Osteoblast (primary cell): ENCODE measurements around the gene ULBP1. TPM values are rescaled to one million over a fixed set of nuclear protein-coding genes. Genes with fewer than 3 reads are reported as not detected.
"Not testable (repeated sequence)": the region's sequence is repeated elsewhere in the genome, so short reads cannot be mapped to it uniquely, and the experiment has no call there.

ENCODE experiments used
- DNase-seq: peaks from one replicate; pipeline ENCODE4 v3.0.0; 2011; ENCODE audit warnings: low spot score, mixed read lengths; ENCODE audit not compliant: insufficient read length; ENCODE audit errors: missing footprints
- H2AFZ ChIP-seq: 2 replicates; pipeline ENCODE4 v1.6.0; 2011; ENCODE audit warnings: mild to moderate bottlenecking, low read length
- H3K27ac ChIP-seq: 2 replicates; pipeline ENCODE4 v1.5.1; 2011; ENCODE audit warnings: mild to moderate bottlenecking, low read depth, low read length, moderate library complexity
- H3K27me3 ChIP-seq: 2 replicates; pipeline ENCODE4 v1.6.0; 2012; ENCODE audit warnings: mild to moderate bottlenecking, control low read depth, inconsistent platforms, low read length, moderate library complexity; ENCODE audit not compliant: insufficient read depth
- H3K36me3 ChIP-seq: 2 replicates; pipeline ENCODE4 v1.5.1; 2011; ENCODE audit warnings: mild to moderate bottlenecking, low read length, control low read depth, moderate library complexity; ENCODE audit not compliant: insufficient read depth
- H3K4me1 ChIP-seq: 2 replicates; pipeline ENCODE4 v1.5.1; 2011; ENCODE audit warnings: mild to moderate bottlenecking, low read length, control low read depth, moderate library complexity; ENCODE audit not compliant: insufficient read depth
- H3K4me2 ChIP-seq: 2 replicates; pipeline ENCODE4 v1.6.0; 2011; ENCODE audit warnings: mild to moderate bottlenecking, low read length; ENCODE audit not compliant: insufficient read depth
- H3K4me3 ChIP-seq: fragments of 200-600 bp; sonication (generic); 3 replicates; pipeline ENCODE4 v1.5.1; 2012; ENCODE audit warnings: mild to moderate bottlenecking, low read length, inconsistent platforms; ENCODE audit not compliant: insufficient read depth
- H3K79me2 ChIP-seq: 2 replicates; pipeline ENCODE4 v1.6.0; 2012; ENCODE audit warnings: mild to moderate bottlenecking, low read length, control low read depth, inconsistent platforms; ENCODE audit not compliant: insufficient read depth
- H3K9me3 ChIP-seq: 2 replicates; pipeline ENCODE4 v1.5.1; 2011; ENCODE audit warnings: low read depth, low read length, control low read depth
- H4K20me1 ChIP-seq: 2 replicates; pipeline ENCODE4 v1.6.0; 2012; ENCODE audit warnings: mild to moderate bottlenecking, low read length, control low read depth; ENCODE audit not compliant: insufficient read depth
- total RNA-seq: library from RNA; depleted of rRNA; stranded (reverse); fragments of >200 nt; gene quantifications from 2 replicates; pipeline ENCODE4 v1.2.3, GENCODE V29; 2012
- TF ChIP-seq, protein P1 (sequence below): IDR thresholded peaks from 2 replicates; pipeline ENCODE4 v1.5.1; 2011; ENCODE audit warnings: mild to moderate bottlenecking, low read depth, low read length, moderate library complexity; ENCODE audit errors: extremely low read depth

ULBP1 gene
- total RNA-seq, 1 donor: 0.72 TPM

DNA sequence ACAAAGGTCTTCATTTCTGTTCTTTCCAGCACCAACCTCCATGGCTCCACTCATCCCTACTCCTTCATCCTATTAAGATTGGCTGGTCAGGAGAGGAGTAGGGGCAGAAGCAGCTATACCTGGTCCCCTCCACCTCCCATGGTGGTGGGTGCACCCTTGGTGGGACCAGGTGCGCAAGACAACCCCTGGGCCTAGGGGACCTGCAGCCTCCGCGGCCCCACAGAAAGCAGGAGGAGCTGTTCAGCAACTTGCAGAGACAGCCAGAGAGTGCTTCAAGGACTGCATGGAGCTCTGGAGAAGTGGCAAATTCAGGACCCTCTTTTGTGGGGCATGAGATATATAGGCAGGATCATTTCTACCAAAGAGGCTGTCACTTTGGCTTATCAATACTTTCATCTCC lies 12.1 kb upstream of the ULBP1 start:
- H3K27ac ChIP-seq: no peak overlapping the region
- peaks cover 50% of the 10 kb centered on the region for H3K27me3 ChIP-seq
- H3K4me1 ChIP-seq: no peaks in the 10 kb centered on the region
- TF ChIP-seq, protein P1, sequence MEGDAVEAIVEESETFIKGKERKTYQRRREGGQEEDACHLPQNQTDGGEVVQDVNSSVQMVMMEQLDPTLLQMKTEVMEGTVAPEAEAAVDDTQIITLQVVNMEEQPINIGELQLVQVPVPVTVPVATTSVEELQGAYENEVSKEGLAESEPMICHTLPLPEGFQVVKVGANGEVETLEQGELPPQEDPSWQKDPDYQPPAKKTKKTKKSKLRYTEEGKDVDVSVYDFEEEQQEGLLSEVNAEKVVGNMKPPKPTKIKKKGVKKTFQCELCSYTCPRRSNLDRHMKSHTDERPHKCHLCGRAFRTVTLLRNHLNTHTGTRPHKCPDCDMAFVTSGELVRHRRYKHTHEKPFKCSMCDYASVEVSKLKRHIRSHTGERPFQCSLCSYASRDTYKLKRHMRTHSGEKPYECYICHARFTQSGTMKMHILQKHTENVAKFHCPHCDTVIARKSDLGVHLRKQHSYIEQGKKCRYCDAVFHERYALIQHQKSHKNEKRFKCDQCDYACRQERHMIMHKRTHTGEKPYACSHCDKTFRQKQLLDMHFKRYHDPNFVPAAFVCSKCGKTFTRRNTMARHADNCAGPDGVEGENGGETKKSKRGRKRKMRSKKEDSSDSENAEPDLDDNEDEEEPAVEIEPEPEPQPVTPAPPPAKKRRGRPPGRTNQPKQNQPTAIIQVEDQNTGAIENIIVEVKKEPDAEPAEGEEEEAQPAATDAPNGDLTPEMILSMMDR: no peak
- H3K4me3 ChIP-seq: no peak overlapping the region
- H2AFZ ChIP-seq: no peak overlapping the region
- no peaks in the 10 kb centered on the region for H3K79me2 ChIP-seq
- no peaks in the 10 kb centered on the region for H4K20me1 ChIP-seq
- no peak overlapping the region for H3K4me2 ChIP-seq
- no peaks in the 10 kb centered on the region for H3K9me3 ChIP-seq
- no peak for DNase-seq
- peaks cover 3% of the 10 kb centered on the region for H3K36me3 ChIP-seq

DNA sequence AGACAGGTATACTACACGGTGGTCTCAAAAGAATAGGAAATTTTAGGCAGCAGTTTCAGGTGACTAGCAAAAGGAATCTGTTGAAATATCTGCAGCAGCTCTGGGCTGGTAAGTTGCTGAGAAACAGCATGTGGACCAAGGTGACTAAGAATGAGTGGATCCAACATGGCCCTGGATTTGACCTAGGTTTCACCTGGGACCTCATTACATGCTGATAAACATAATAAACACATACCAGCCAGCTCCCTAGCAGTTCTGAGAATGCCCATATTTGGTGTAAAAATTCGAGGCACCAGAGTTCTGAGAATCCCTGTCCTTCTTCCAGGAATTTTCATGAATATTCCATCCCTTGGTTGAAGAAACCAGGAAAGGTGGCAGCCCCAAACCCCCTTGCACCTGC lies 10.4 kb upstream of the ULBP1 start:
- DNase-seq: not testable (repeated sequence)

DNA sequence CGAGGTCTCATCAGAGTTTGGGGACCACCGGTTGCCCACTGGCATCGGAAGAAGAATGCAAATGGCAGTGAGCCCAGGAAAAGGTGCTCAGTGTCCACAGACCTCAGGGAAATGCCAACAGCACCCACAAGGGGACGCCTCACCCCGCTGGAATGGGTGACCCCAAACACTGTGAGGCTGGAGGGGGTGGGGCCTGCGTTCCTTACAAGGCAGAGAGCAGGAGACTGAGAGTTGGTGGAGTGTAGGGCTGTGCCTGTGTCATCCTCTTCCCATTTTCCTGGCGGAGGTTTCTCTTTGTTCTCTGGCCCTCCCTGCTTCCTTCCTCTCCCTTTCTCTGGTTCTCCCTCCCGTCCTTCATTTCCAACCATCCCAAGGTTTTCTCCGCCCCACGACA lies 9.8 kb upstream of the ULBP1 start:
- not testable (repeated sequence) for H3K9me3 ChIP-seq, H3K79me2 ChIP-seq, H3K4me1 ChIP-seq, H3K4me3 ChIP-seq, H3K36me3 ChIP-seq, H4K20me1 ChIP-seq, H3K4me2 ChIP-seq, H3K27ac ChIP-seq, DNase-seq, H2AFZ ChIP-seq
- peaks cover 69% of the 10 kb centered on the region for H3K27me3 ChIP-seq

More for the DNA sequence above, 10.4 kb upstream of the ULBP1 start:
- not testable (repeated sequence) for H3K4me1 ChIP-seq, H3K36me3 ChIP-seq, H3K27ac ChIP-seq, H3K9me3 ChIP-seq, H2AFZ ChIP-seq, H3K4me3 ChIP-seq, H3K79me2 ChIP-seq, H3K4me2 ChIP-seq, H4K20me1 ChIP-seq
- peaks cover 66% of the 10 kb centered on the region for H3K27me3 ChIP-seq

DNA sequence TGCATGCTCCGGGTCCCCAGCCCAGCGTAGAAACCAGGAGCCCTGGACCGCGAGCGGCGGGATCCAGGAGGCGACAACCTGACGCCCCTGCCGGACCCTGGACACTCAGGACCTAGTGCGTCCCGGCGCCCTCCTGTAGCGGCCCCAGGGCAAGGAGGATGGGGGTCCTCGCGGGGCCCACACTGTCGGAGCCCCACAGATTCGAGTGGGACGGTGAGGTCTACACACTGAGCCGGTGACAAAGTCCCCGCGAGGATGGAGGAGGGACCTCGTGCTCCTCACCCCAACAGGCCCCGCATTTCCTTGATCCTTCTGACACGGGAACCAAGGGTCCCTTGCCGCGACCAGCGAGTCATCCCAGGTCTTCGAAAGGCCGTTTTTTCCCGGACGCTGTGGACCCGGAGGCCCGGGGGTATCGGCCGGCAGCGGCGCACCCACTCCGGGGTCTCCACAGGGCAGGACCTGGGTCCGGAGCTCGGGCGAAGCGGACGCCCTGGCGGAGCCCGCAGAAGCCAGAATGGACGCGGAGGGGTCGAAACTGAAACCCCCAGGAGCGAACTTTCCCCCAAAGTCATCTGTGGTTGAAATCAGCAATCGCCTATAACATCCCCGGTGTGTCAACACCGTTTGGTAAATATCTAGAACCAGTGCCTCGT lies 9.3 kb upstream of the ULBP1 start:
- not testable (repeated sequence) for H3K27ac ChIP-seq, H2AFZ ChIP-seq, H3K36me3 ChIP-seq, DNase-seq, H3K4me3 ChIP-seq, H3K4me1 ChIP-seq, H3K9me3 ChIP-seq, H4K20me1 ChIP-seq, H3K79me2 ChIP-seq
- H3K4me2 ChIP-seq: peak overlapping the region; percentile 43
- peaks cover 73% of the 10 kb centered on the region for H3K27me3 ChIP-seq

DNA sequence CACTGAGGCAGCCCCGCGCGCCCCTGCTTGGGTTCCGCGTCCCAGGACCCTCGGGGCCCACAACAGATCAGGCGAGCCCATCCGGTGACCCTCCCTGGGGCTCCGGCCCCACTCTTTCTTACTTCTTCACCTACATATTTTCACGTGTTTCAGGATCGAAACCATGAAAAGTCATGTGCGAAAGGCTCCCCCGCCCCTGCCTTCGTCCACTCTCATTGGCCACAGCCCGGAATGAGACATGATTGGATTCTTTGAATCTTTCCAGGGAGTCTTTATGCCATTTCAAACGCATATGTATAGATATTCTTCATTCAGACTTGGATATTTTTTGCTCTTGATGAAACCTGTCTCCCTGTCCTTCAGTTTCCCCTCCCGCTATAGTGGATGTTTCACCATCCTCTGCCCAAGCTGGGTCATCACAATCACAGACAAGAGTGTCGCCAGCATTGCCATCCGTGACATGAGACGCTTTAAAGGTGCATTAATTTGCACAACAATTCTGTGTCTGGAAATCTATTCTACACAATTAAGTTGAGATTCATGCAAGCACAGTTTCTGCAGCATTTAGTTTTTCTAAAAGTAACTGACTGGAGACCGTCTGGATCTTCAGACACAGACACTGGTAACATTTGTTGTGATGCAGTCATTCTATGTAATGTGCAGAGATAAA lies 8.6 kb upstream of the ULBP1 start:
- not testable (repeated sequence) for H3K27ac ChIP-seq, H3K4me1 ChIP-seq, H2AFZ ChIP-seq, H3K9me3 ChIP-seq, H4K20me1 ChIP-seq, H3K79me2 ChIP-seq, H3K4me2 ChIP-seq, DNase-seq, H3K36me3 ChIP-seq, H3K4me3 ChIP-seq
- peaks cover 77% of the 10 kb centered on the region for H3K27me3 ChIP-seq

DNA sequence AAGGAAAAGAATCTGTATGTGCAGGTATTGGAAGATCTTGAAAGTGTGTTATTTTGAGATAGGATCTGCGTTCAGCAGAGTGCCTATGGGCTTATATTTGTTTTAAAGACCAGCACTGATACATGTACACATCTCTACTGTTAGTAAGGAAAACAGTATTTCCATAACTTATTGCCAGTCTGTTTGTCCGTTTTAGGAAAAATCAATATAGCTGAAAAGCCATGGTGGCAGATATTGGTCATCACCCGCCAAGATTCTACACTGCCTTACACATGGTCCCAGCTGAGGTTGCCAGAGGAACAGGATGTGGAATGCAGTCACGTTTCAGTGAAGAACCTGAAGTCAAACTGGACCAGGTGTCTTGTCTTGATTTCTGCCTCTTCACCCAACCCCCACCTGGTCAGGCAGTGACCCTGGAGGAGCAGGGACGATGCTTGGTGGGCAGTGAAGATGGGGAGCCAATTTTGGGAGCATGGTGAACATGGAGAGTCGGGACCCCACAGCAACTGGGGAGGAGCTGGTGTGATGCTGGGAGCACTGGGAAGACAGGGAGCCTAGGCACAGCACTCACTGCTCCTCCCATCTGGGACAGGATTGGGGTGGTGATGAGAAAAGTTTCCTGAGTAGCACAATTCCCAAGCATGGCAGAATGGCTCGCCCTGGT lies 8.0 kb upstream of the ULBP1 start:
- not testable (repeated sequence) for H4K20me1 ChIP-seq, H3K4me3 ChIP-seq, H3K4me1 ChIP-seq, H2AFZ ChIP-seq, H3K36me3 ChIP-seq, H3K27ac ChIP-seq, DNase-seq, H3K4me2 ChIP-seq, H3K79me2 ChIP-seq, H3K9me3 ChIP-seq
- H3K27me3 ChIP-seq: peaks cover 82% of the 10 kb centered on the region

DNA sequence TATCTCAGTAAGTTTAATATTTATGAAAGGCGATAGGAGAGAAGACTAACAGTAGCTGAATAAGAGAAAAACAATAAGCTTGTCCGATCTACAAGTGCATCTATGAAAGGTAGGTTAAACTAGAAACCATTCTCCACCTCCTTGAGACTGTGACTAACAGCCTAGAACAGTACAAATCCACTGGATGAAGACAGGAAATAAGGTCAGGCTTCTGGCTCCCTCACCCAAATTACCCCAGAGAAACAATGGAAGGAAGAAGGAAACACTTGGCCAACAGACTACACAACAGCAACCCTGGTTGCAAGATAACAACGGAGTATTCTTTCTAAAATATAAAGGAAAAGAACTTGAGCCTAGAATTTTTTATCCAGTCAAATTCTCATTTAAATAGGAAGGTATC lies 5.6 kb upstream of the ULBP1 start:
- H3K4me1 ChIP-seq, H3K79me2 ChIP-seq, H3K4me3 ChIP-seq, H3K9me3 ChIP-seq, DNase-seq, H3K27ac ChIP-seq, H4K20me1 ChIP-seq, H3K4me2 ChIP-seq, H2AFZ ChIP-seq, H3K36me3 ChIP-seq: not testable (repeated sequence)
- peaks cover 63% of the 10 kb centered on the region for H3K27me3 ChIP-seq

DNA sequence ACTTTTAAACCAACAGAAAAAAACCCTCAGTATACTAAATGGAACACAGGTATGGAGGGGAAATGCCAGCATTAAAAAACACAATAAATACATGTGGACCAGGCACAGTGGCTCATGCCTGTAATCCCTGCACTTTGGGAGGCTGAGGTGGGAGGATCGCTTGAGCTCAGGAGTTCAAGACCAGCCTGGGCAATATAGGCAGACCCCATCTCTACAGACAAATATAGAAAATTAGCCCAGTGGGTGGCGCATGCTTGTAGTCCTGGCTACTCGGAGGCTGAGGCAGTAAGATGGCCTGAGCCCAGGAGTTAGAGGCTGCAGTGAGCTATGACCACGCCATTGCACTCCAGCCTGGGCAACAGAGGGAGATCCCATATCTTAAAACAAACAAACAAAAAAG lies 3.9 kb upstream of the ULBP1 start:
- not testable (repeated sequence) for H3K27ac ChIP-seq, H3K79me2 ChIP-seq, DNase-seq, H4K20me1 ChIP-seq, H3K9me3 ChIP-seq, H3K36me3 ChIP-seq, H3K4me2 ChIP-seq, H3K4me3 ChIP-seq, H2AFZ ChIP-seq
- Histone ChIP-seq H3K4me1 (peaks cover 14% of the 10 kb centered on the region), H3K27me3 (peaks cover 66% of the 10 kb centered on the region)
